CD4-positive, alpha-beta T cell treated with Interleukin-6 at 100 ng/mL for 8 hours (primary cell): ENCODE measurements around the gene CD200R1L.

Source experiments
- DNase-seq: peaks from one replicate; pipeline ENCODE4 v3.0.0-alpha.2; 2020; ENCODE audit warnings: mixed read lengths, low spot score

The CD200R1L gene

DNA sequence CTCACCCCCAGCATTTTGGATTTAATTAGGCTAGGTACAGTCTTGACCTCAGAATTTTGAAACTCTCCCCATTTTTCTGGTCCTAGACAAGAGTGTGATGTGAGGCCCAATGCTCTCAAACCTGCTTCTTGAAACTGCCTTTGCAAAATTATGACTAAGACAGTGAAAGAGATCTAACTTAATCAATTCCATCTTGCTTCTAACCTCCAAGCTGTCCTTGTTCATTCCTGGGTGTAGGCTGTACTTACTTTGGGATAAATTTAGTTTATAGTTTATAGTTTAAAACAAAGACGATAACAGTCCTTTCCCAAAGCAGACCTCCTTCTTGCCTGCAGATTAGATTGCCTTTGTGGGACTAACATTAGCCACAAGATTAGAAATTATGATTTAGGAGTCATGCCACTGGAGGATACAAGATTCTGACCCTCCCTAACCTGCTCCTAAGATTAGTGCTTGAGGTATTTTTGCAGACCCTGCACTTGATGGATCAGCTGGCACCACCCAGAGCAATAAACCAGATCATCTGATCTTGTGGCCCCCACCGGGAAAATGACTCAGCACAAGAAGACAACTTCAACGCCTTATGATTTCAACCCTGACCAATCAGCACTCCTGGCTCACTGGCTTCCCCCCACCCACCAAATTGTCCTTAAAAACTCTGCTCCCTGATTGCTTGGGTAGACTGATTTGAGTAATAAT is 59.6 kb downstream of the CD200R1L start:
- no peak for DNase-seq

DNA sequence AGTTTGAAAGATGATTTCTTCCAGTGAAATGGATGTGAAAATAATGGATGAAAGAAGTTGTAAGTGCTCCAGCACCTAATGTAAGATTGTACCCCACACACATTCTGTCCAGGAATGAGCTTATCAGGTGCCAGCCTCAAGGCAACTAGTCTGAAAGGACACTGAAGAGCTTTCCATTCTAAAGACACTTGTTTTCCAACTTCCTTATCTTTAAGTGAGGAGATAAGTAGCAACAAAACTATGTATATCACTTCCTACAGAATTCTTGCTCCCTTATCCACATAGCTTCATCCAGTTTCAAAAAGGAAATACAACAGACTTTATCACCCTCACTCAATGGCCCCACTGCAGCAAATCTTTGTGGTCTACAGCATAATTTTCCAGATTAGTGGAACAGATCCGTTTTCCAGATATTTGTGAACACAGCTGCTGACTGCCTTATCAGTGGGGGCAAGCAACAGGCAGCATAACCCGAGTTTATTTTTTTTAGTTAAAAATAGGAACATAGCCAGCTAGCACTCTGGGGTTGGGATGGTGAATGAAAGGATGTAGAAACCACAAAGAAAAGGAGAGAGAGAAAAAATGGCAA is 60.6 kb downstream of the CD200R1L start:
- DNase-seq, result no peak

DNA sequence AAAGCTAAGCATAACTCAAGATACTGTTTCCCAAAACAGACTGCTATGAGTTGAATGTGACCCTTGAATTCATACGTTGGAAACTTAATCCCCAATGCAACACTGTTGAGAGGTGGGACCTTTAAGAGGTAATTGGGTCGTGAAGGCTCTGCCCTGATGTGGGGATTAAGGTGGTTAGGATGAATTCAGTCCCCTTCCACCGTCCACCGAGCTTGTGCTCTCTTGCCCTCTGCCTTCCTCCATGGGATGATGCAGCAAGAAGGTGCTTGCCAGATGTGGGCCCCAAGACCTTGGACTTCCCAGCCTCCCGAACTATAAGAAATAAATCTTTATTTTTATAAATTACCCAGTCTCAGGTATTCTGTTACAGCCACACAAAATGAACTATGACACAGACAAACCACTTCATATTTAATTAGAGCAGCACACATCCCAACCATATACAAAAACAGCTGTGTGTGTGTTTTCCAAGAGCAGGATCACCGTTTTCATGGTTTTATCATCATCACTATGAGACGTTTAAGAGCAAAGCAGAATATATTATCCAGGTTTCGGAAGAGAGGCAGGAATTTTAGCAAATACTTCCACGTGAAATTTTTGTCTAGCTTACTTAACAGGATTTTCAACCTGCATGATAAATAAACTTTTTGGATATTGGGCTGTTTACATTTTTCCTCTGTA is 61.2 kb downstream of the CD200R1L start:
- DNase-seq, result no peak

DNA sequence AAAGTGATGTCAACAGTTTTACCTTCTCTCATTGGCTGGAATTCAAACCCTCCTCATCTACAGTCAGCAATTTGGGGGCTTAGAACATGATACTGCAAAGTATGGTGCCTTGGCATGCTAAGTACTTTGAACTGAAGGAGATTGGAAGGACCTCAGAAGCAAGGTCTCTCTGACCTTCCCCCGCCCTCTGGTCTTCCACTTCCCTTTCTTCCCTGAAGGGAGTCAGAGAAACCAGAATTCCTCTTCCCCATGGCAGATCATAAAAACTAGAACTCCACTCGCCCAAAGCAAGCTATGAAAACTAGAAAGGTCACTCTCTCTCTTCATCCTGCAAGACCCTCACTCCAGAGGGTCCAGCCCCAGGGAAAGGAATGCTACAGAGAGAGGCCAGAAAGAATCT is 64.2 kb downstream of the CD200R1L start:
- DNase-seq, result no peak

DNA sequence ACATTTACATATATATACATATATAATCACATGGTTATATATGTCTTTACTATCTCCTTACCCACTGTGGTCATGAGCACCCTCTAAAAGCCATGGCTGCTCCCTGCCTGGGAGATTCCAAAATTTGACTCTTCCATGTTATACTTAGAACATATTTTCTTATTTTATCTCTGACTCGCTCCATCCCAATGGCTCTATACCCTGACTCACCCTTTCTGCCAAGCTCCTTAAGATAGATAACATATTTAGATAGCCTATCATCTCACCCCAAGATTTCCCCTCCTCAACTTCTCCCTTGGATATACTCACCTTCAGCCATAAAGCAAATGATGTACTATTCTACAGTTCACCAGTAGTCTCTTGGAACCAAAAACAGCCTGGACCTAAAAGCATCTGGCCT is 65.1 kb downstream of the CD200R1L start:
- no peak for DNase-seq

DNA sequence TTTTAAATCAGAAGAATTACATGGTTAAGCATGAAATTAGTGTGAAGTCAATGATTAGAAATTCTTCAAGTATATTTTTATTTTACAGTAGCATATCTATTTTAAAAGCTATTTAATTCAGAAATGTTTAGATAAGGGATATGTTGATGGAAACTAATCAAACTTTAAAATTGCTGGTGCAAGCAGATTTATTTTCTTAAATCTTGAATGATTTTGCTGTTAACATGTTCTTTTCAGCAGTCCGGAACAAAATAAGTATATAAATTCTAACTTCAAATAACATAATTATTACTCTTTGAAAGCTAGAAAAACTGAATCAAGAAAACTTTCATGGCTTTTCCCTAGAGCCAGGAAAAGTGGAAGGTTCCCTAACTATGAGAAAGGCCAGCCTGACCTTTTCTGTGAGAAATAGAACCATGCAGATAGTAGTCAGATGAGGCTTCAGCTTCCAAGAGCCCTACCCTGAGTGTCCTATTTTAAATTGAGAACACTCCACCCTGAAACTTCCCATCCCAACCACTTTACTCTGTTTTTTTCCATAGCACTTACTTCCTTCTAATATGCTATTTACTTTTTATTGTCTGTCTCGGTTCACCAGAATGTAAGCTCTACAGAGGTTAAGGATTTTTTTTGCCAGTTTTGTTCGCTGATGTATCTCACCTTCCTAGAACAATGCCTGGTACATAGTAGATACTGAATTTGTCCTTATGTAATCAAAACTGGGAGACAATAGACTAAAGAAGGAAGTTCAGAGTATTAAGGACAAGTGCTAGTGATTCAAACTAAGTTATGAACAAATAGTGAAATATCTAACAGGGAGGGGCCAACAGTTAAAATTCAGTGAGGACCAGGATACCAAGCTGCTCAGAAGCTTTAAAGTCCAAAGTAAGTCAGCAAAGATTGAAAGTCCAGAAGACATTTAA is 66.8 kb downstream of the CD200R1L start:
- no peak for DNase-seq

DNA sequence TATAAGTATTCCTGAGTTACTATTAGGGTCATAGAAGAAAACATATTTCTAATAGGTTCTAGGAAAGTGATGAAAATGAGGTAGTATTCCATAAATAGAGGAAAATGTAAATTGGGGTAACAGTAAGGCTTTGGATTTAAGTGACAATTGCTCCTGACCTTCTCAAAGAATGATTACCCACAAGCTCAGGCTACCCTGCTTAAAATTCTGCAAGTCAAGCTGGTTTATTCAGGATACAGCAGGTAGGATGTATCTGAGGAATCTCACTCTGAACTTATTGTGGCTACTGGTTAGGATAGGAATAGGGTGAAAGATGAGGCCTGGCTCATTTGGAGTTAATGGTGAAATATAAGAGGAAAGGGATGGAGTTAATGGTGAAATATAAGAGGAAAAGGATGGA is 67.7 kb downstream of the CD200R1L start:
- no peak for DNase-seq

DNA sequence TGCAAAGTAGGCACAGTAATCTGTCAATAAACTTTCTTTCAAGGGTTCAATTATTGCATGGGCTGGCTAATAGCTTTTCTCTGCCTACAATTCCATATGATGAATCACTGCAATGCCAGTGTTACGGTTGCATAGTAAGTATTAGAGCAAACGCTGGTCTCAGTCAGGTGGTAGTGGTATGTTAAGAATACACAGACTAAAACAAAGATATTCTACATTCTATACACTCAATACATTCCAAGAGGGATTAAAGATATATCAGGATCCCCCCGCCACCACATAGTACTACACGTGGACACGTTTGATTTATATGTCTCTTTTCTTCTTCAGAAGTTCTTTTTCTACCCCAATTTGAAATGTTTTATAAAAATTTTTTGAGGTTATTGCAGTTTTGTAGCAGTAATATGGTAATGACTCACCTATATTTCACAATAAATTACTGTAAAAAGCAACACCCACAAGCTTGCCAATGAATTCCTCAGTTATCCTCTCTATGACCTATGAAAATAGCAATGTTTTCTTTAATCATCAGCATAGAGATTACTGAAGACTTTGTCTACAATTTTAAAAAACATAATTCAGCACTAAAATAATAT is 68.2 kb downstream of the CD200R1L start:
- no peak for DNase-seq

DNA sequence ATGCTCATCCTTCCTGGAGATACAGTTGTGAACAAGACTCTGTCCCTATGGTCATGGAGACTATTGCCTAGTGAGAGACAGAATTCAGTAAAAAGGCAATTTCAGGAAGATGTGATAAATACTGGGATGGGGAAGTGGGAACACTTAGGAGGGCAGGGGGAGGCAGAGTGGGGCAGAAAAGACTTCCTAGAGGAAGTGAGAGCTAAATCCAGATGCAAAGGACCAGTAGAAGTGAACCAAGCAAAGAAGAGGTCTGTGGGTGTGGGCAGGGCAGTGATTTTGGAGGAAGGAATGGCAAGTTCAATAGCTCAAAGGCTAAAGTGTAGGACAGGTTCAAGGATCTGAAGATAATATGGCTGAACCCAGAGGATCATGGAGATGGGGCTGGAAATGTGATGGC is 68.9 kb downstream of the CD200R1L start:
- no peak for DNase-seq

DNA sequence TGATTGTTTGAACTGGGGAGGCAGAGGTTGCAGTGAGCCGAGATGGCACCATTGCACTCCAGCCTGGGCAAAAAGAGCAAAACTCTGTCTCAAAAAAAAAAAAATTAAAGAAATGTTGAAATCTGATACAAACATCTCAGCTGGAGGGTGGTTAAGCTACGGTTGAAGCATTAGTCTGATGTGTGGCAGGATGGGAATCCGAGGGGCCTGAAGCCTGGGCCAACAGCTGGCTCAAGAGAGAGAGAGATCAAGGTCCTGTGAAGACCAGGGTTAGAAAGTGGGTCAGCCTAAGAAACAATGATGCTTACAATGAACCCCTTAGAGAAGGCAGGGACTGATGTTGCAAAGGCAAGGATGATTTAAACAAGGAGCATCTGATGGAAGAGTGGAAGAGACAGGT is 69.8 kb downstream of the CD200R1L start:
- no peak for DNase-seq

DNA sequence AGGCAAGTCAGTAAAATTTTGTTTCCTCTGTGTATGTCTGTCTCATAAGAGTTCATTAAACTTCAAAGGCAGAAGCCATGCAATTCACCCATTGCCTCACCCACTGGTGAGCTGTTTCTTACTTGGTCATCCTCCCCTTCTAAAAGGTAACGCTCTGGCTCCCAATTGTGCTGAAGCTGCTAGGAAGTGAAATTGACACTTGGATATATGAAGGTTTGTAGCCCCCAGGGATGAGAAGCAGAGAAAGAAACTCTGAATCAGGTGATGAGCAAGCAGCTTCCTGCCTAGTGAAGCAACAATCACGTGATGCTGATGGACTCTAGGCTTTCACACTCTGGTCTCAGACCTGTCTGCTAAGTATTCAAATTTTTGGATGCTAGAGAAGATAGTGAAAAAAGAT is 70.7 kb downstream of the CD200R1L start:
- no peak for DNase-seq

DNA sequence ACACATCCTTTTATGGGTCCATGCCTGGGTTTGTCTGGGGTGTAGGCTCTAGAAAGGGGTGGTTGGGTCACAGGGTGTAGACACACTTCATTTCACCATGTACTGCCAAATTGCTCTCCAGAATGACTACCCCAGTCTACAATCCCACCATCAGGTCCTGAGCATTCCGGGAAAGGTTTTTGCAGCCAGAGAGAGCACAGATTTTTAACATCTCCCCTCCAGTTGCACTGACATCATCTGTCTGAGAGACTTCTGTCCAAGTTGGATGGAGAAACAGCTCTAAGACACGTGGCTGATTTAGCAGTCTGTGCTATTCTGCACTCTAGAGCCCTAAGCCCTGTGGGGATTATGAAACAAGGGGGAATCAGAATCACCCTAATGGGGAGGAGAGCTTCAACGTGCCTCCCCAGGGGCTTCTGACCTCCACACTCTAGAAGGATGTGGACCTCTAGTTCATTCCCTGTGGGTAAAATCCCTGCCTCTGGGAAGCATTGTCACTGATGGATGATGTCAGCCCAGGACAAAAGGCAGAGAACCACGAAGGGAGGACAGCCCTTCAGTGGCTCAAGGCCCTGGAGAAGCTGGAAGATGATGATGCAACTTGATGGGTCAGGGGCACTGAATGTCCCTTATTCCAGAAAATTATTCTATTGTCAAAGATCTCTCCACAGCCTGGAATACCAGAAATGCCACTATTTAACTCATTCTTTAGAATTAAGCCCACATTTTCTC is 71.5 kb downstream of the CD200R1L start:
- DNase-seq, result no peak

DNA sequence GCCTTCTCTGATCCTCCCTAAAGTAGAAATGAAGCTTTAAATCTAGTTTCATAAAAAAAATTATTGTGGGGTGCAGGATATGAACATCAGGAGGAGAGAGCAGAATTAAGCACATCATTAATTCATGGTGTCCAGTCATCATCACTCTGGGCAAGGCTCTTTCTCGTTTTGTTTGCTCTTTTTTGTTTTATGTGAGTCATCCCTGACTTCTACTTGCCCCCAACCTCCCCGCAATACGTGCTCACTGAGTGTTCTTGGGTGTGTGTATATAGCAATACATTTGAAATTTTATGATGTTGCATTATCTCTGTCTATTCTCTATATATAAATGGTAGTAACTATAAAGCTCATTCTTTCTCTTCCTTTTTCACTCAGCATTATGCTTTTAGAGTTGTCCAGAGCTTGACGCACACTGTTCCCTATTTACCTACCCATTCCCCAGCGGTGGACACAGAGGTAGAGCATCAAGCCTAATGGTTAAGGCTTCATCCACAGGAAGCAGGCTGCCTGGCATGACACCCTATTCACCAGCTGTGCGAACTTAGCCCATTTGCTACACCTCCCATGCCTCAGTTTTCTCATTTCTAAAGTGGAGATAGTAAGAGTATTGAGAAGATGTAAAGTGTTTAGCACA is 72.3 kb downstream of the CD200R1L start:
- DNase-seq, result peak; percentile 14

DNA sequence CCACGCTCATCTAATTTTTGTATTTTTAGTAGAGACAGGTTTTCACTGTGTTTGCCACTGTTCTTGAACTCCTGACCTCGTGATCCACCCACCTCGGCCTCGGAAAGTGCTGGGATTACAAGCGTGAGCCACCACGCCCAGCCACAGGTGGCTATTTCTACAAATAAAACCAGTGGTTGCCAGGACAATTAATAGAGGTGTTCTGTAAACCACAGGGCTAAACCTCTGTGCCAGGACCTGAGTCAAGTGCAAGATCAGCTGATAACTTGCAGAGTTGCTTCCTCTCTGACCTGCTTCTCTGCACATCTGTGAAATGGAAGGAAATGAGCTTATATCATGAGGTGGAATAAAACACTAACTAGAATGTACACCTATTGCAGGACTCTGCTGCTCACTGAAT is 72.8 kb downstream of the CD200R1L start:
- peak; percentile 61 for DNase-seq

DNA sequence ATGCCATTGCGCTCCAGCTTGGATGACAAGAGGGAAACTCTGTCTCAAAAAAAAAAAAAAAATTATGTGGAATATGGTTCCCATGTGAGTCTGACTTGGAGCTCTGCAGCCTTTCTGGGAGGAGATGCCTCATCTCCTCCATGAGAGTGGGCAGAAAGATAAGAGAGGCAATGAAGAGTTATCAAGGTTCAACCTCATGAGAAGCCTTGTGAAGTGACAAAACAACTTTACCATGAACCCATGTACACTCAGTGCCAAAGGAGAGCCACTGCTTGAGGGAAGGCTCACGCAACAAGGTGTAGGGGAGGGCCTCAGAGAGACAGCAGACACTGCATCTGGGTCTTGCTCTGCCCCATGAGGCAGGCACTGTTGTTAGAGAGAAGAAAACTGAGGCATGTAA is 75.7 kb downstream of the CD200R1L start:
- DNase-seq, result no peak

DNA sequence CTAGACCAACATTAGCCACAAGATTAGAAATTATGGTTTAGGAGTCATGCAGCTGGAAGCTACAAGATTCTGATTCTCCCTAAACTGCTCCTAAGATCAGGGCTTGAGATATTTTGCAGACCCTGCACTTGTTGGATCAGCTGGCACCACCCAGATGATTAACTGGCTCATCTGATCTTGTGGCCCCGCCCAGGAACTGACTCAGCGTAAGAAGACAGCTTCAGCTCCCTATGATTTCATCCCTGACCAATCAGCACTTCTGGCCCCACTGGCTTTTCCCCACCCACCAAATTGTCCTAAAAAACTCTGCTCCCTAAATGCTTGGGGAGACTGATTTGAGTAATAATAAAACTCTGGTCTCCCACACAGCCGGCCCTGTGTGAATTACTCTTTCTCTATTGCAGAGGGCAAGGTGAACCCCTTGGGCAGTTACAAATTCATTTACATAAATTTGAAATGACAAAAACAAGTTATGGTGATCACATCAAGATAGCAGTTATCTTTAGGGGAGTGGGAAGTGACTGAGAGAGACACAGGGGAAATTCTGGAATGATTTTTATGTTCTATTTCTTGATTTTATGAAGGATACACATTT is 76.5 kb downstream of the CD200R1L start:
- DNase-seq, result no peak

DNA sequence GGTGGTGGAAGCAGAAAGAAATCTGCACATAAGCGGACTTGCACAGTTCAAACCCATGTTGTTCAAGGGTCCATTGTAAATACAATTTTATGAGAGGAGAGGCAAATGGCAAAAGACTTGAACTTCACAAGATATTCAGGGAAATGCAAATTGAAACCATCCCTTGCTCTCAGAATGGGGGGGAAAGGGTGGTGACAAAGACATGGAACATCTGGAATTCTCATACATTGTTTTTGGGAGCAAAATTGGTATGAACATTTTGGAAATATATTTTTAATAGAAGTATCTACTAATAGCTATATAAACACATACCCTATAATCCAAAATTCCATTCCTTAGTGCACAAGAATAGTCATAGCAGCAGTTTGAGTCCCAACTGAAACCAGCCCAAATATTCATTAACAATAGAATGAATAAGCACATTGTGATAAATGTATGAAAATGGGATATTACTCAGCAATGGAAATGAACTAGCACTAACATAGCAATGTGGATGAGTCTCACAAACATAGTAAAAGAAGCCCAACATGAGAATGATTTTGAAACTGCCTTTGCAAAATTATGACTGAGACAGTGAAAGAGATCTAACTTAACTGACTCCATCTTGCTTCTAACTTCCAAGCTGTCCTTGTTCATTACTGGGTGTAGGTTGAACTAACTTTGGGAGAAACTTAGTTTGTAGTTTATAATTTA is 77.2 kb downstream of the CD200R1L start:
- no peak for DNase-seq

DNA sequence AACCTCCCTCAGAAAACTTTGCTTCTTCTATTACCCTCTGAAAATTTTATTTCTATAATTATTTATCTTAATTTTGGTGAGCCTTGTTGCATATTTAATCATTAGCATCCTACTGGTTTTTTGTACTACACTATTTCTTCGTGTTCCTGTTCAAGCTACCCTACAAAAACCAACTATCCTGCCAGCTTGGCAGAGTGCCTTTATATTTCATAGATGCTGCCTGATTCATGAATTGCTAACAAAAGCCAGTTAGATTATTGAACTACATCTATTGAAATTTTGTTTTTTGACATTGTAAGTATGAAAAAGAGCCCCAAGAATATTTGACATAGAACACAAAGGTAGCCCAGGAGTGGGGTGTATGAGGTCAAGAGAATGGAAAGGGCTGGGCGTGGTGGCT is 78.9 kb downstream of the CD200R1L start:
- no peak for DNase-seq

DNA sequence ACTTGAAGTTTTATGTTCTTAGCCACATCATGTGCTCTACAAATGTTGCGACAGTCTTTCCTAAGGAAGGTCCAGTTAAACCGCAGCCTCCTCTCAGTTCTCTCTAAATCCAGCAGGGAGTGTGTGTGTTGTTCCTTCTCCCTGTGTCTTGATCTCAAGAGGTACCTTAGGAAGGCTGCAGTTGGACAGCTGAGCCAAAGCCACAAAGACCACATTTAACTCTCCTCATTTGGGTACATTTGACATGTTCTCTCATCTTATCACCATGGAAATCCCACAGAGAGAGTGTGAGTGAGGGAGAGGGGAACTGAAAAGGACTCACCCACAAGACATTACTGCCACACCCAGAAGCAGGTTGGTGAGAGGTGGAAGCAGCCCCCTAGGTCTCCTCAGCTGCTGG is 79.5 kb downstream of the CD200R1L start:
- no peak for DNase-seq
